LNCaP clone FGC (cell line): ENCODE results near the gene DOCK4.

Experiments used
- DNase-seq: peaks from one replicate; pipeline ENCODE4 v3.0.0-alpha.2; 2011; ENCODE audit warnings: low read depth
- H3K4me3 ChIP-seq: 2 replicates; pipeline ENCODE4 v1.5.1; 2011; ENCODE audit warnings: mild to moderate bottlenecking, low read depth, low read length, control low read depth
- CTCF ChIP-seq: IDR thresholded peaks from 2 replicates; pipeline ENCODE4 v1.5.1; 2012; ENCODE audit warnings: mild to moderate bottlenecking; ENCODE audit not compliant: control insufficient read depth, insufficient read depth; ENCODE audit errors: extremely low read depth

The DOCK4 gene

DNA sequence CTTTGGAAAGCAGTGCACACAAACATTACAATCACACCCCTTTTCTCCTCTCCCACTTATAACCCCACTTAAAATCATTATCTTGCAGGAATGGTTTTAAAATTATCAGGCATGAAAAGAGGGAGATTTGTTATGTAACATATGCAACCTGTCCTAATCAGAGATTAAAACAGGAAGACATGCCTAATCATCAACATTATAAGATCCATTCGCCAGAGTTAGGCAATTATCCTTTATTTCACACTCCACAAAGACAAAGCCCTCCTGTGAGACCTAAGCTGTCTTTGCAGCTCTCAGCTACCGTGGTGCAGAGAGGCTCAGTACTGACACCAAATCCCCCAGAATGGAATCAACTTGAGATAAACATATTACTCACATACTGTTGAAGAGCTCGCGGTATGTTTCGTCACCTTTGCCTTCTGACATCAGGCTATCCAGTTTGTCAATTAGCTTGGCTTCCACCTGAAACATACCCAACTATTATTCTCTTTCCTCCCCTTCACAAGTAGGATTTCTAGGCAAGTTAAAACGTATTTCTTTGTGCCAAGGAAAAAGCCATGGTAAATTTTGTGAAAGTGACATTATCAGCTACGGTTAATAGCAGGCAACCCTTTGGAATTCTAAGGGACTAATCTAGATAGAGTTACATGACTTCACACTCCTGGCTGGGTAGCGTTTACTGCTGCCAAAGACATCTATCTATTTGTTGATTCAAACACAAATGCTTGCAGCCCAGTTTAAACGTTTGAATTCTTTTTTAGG, 417.7 kb downstream of the DOCK4 start:
- DNase-seq, result no peak
- TF ChIP-seq CTCF, result no peak
- H3K4me3 ChIP-seq, result no peak overlapping the region

GRCh38 chr7:111787741-111788140, 418.5 kb downstream of the DOCK4 start:
- no peak for TF ChIP-seq CTCF
- DNase-seq, result no peak
- H3K4me3 ChIP-seq, result no peak overlapping the region

GRCh38 chr7:111787099-111787498, 419.1 kb downstream of the DOCK4 start:
- no peak for TF ChIP-seq CTCF
- no peak overlapping the region for H3K4me3 ChIP-seq
- DNase-seq, result no peak

DNA sequence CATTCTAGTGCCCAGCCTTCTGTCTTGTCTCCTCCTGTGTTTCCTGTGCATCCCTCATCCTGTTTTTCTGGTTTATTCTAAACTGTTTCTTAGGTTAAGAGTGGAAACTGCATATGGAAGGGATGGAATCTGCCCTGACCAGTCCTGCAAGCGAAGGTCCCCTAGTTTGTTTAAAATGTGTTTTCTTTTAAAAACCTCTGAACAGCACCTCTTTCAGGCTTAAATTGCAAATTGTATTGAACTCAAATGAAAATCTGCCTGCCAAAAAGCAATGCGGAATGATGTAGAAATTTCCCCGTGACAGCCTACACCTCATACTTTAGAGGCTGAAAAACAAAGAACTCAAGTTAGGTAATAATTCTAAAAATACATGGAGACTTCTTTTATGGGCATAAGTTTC, 421.1 kb downstream of the DOCK4 start:
- no peak for DNase-seq
- TF ChIP-seq CTCF, result no peak
- H3K4me3 ChIP-seq, result no peak overlapping the region

DNA sequence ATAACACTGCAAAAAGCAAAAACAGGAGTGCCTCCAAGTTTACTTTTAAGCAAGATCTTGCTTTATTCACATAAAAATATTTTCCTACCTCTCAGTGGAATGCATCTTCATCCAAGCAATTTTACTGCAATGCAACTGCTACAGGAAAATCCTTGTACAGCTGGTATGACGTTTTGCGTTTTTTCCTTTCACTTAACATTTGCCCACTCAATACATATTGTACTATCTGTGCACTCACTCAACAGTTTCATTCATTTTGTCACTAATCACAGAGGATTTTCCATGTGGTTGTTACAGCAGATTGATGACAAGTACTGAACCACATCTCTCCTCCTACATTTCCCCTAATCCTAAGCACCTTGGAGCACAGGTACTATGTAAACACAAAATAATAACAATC, 421.9 kb downstream of the DOCK4 start:
- no peak for DNase-seq
- no peak for TF ChIP-seq CTCF
- H3K4me3 ChIP-seq, result no peak overlapping the region

DNA sequence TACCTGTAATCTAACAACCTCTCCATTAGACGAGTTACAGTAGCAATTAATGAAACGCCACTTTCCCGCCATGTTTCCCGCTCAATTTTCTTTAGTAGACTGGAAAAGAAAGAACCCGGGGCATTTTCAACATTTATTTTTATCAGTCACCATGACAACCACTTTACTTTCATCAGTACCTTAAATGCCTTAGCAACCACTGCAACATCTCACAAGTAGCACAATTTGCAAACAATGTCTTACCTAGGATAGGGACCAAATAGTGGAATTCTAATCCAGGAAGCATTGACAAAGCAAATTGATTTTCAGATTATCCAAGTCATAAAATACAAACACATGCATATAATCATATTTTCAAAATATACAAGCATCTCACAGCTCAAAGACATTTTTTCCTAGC, 422.3 kb downstream of the DOCK4 start:
- no peak for DNase-seq
- no peak for TF ChIP-seq CTCF
- no peak overlapping the region for H3K4me3 ChIP-seq

- no peak for DNase-seq
- H3K4me3 ChIP-seq, result no peak overlapping the region
- no peak for TF ChIP-seq CTCF
Measured at GRCh38 chr7:111780527-111780926, 425.7 kb downstream of the DOCK4 start.
